Adrenal gland (tissue), 12 donors: Measurements from ENCODE around the gene KCNJ6. TPM values are rescaled to one million over a fixed set of nuclear protein-coding genes. Genes with fewer than 3 reads are reported as not detected.

ENCODE experiments used
- DNase-seq, 7 donors: peaks; one replicate each; pipeline ENCODE4 v3.0.0-alpha.2; 2019 to 2020
- H3K27ac ChIP-seq, 5 donors: fragments of 200-600 bp; sonication (generic) in 4 of 5; 1 replicate in 3 of 5; 2 replicates in 2 of 5; pipeline versions ENCODE4 v1.5.1 to v1.8.0; 2016 to 2020; ENCODE audit warnings: mild to moderate bottlenecking in 1 of 5
- H3K27me3 ChIP-seq: fragments of 200-600 bp; 2 replicates; pipeline ENCODE4 v1.8.0; 2021
- H3K36me3 ChIP-seq, 2 donors: fragments of 200-600 bp; replicated peaks in 1 of 2; 1 replicate in 1 of 2; 2 replicates in 1 of 2; pipeline versions ENCODE4 v1.5.1 to v1.8.0; 2018 to 2022
- H3K4me1 ChIP-seq, 2 donors: fragments of 200-600 bp; replicated peaks in 1 of 2; 1 replicate in 1 of 2; 2 replicates in 1 of 2; pipeline versions ENCODE4 v1.5.1 to v1.8.0; 2018 to 2021
- H3K4me3 ChIP-seq, 4 donors: fragments of 200-600 bp; sonication (generic) in 3 of 4; one replicate each; pipeline ENCODE4 v1.5.1; 2016 to 2018
- H3K9me3 ChIP-seq, 3 donors: fragments of 200-600 bp; sonication (generic) in 1 of 3; replicated peaks in 1 of 3; 1 replicate in 2 of 3; 2 replicates in 1 of 3; pipeline versions ENCODE4 v1.5.1 to v1.8.0; 2016 to 2021
- POLR2A ChIP-seq, 2 donors: fragments of 450-650 bp; IDR thresholded peaks; one replicate each; pipeline ENCODE4 v1.6.1; 2017; ENCODE audit warnings: antibody characterized with exemption in 2 of 2, mild to moderate bottlenecking in 2 of 2, moderate library complexity in 1 of 2
- WGBS, 4 donors: extraction: QIAGEN DNeasy Blood & Tissue Kit in 2 of 4; methylation state at CpG; one replicate each; pipeline versions ENCODE4 v1.1.5 to v1.1.7; 2013 to 2017; 5-methylcytosine and 5-hydroxymethylcytosine counted together
- intact Hi-C, 2 donors: fragments of 100-400 bp; cut with DNase I; formaldehyde crosslinking; loops; one replicate each; pipeline versions ENCODE4 v1.14.1 to v1.15.0; 2022 to 2023
- polyA plus RNA-seq, 3 donors: library from polyadenylated mRNA; stranded (reverse); fragments of 200-250 nt in 2 of 3; fragments of 350-450 nt in 1 of 3; fragmentation: Illumina TruSeq in 1 of 3; extraction: RNeasy Lipid Tissue Mini Kit (QIAGEN cat#74804) in 1 of 3; gene quantifications; one replicate each; pipeline ENCODE4 v1.2.3, GENCODE V29; 2013 to 2014
- total RNA-seq, 9 donors: library from RNA; depleted of rRNA in 4 of 9; stranded (reverse); fragments of >200 nt in 4 of 9; fragments of 120-200 nt in 1 of 9; fragmentation: NEBNext Ultra II Directional in 1 of 9; extraction: Animal tissue kit (Norgen Biotek cat#: 25700) in 1 of 9; gene quantifications; one replicate each; pipeline versions ENCODE4 v1.1.0 to v1.2.4, GENCODE V29; 2013 to 2023
- TF ChIP-seq, protein P1 (sequence below), 6 experiments: fragments of 450-650 bp in 4 of 6; fragments of 200-600 bp in 2 of 6; sonication (generic) in 1 of 6; IDR thresholded peaks; 1 replicate in 5 of 6; 2 replicates in 1 of 6; pipeline versions ENCODE4 v1.5.1 to v1.8.0; 2016 to 2021; ENCODE audit warnings: antibody characterized with exemption in 6 of 6, mild to moderate bottlenecking in 2 of 6, moderate library complexity in 1 of 6
- donor health status: healthy with polysubstance abuse.
- donor health status: Bipolar disorder and iron deficiency.
- donor health status: DM: yes; HTN: yes; CAD: no.
- donor health status: DM: no; HTN: no; CAD: no.
- donor health status: DM: no; HTN: no; CAD: no.
- donor health status: DM: yes; HTN: yes; CAD: no.

KCNJ6 gene
- total and polyA plus RNA-seq, 12 donors = 0.03 to 0.60 (median 0.07) TPM; not detected in 4

GRCh38 chr21:37699024-37699775 lies 217.1 kb downstream of the KCNJ6 start:
- Histone ChIP-seq H3K27me3 (no peaks in the 10 kb centered on the region), H3K4me1 (no peaks in the 10 kb centered on the region), H3K27ac (no peak overlapping the region), H3K36me3 (no peaks in the 10 kb centered on the region), H3K9me3 (no peaks in the 10 kb centered on the region), H3K4me3 (no peak overlapping the region)
- 58 to 66% (median 62%) methylated on average over 5 of the region's 5 CpGs for WGBS, 4 donors
- intact Hi-C loops = no loop called here
- no peak for DNase-seq
- TF ChIP-seq, protein P1, sequence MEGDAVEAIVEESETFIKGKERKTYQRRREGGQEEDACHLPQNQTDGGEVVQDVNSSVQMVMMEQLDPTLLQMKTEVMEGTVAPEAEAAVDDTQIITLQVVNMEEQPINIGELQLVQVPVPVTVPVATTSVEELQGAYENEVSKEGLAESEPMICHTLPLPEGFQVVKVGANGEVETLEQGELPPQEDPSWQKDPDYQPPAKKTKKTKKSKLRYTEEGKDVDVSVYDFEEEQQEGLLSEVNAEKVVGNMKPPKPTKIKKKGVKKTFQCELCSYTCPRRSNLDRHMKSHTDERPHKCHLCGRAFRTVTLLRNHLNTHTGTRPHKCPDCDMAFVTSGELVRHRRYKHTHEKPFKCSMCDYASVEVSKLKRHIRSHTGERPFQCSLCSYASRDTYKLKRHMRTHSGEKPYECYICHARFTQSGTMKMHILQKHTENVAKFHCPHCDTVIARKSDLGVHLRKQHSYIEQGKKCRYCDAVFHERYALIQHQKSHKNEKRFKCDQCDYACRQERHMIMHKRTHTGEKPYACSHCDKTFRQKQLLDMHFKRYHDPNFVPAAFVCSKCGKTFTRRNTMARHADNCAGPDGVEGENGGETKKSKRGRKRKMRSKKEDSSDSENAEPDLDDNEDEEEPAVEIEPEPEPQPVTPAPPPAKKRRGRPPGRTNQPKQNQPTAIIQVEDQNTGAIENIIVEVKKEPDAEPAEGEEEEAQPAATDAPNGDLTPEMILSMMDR (IDR thresholded peaks at IDR 0.05) = no peak
- no peak for TF ChIP-seq POLR2A (IDR thresholded peaks at IDR 0.05)

- Histone ChIP-seq H3K27ac (no peak overlapping the region), H3K4me3 (no peak overlapping the region), H3K4me1 (no peaks in the 10 kb centered on the region), H3K27me3 (no peaks in the 10 kb centered on the region), H3K36me3 (no peaks in the 10 kb centered on the region), H3K9me3 (no peaks in the 10 kb centered on the region)
- DNase-seq = no peak
- 85 to 92% (median 89%) methylated on average over 3 of the region's 3 CpGs for WGBS, 4 donors
- intact Hi-C loops = no loop called here
- no peak for TF ChIP-seq POLR2A (IDR thresholded peaks at IDR 0.05)
- TF ChIP-seq, protein P1 (IDR thresholded peaks at IDR 0.05) = no peak
Measured at GRCh38 chr21:37696936-37697335, 219.3 kb downstream of the KCNJ6 start.

DNA sequence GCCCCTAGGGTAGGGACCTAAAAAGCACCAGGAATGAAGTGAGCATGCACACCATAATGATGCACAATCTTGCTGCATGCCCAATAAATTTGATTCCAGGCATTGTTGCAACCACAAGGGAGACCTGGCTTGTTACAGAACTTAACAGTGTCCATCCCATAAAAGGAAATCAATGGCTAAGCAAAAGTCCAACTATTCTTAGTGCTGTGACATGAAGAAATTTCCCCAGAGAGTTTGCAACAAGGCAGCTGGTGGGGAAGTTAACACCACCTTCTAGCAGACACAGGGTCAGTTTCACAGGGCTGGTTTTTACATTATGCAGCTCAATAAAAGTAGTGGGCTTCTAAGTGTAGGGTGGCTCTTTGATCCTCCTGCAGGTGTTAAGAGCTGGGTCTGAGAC lies 221.1 kb downstream of the KCNJ6 start:
- TF ChIP-seq, protein P1 (IDR thresholded peaks at IDR 0.05) = no peak
- TF ChIP-seq POLR2A (IDR thresholded peaks at IDR 0.05) = no peak
- no peaks in the 10 kb centered on the region for H3K4me1 ChIP-seq
- intact Hi-C loops = no loop called here
- H3K27me3 ChIP-seq = no peaks in the 10 kb centered on the region
- no peak overlapping the region for H3K27ac ChIP-seq
- no peak for DNase-seq
- no peak overlapping the region for H3K4me3 ChIP-seq
- no peaks in the 10 kb centered on the region for H3K36me3 ChIP-seq
- no peaks in the 10 kb centered on the region for H3K9me3 ChIP-seq

DNA sequence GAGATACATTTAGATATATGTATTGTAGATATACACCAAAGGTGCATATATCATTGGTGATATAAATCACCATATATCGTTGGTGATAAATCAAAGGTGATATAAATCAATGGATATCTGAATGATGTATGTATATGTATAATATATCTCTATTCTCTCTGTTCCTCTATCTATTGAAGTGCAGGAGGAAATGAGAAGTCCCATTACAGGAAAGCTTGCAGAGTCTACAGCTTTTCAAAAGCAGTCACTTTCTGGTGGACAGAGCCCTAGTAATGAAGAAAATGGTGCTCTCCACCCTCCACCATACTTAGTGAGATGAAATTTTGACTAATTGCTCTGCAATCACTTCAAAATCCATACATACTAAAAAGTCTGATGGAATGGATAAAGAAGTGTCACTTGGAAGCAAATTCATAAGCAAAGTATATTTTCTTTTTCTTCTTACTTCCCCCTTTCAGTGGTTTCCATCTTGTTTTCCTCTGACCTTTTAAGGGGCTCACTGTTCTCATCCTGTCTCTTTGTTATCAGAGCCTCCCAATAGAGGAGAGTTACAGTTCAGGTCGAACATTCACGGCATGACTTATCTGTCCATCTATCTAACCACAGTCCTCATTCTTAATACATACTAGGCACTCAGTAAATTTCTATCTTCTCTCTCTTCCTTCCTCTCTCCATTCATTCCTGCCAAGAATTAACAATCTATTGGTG lies 227.2 kb downstream of the KCNJ6 start:
- Histone ChIP-seq H3K36me3 (no peaks in the 10 kb centered on the region), H3K9me3 (no peaks in the 10 kb centered on the region), H3K4me3 (no peak overlapping the region), H3K27me3 (no peaks in the 10 kb centered on the region), H3K4me1 (no peaks in the 10 kb centered on the region), H3K27ac (no peak overlapping the region)
- no peak for DNase-seq
- TF ChIP-seq POLR2A (IDR thresholded peaks at IDR 0.05) = no peak
- TF ChIP-seq, protein P1 (IDR thresholded peaks at IDR 0.05) = no peak
- WGBS, 4 donors = 58 to 65% (median 63%) methylated on average over 3 of the region's 3 CpGs
- intact Hi-C loops = no loop called here
